CD8-positive, alpha-beta memory T cell (primary cell): ENCODE measurements around the gene PCNT. TPM values are rescaled to one million over a fixed set of nuclear protein-coding genes. Genes with fewer than 3 reads are reported as not detected.

Source experiments
- CTCF ChIA-PET: fragments of 350-600 bp; sonication (Branson Sonifier 250); formaldehyde crosslinking; loops from one replicate; lab custom pipeline; 2021; ENCODE audit warnings: antibody characterized with exemption; lab: Charles Lee
- POLR2A ChIA-PET: fragments of 350-600 bp; sonication (Branson Sonifier 250); formaldehyde crosslinking; loops from one replicate; lab custom pipeline; 2021; ENCODE audit warnings: antibody characterized with exemption; lab: Charles Lee
- DNase-seq, 5 donors: peaks; one replicate each; pipeline versions ENCODE4 v3.0.0 to v3.0.0-alpha.2; 2020 to 2022; ENCODE audit warnings: mixed read lengths in 1 of 5
- H3K27ac ChIP-seq: one replicate; pipeline ENCODE4 v1.7.0; 2013; ENCODE audit warnings: low read depth, mild to moderate bottlenecking, low read length, moderate library complexity
- H3K27me3 ChIP-seq: 2 replicates; pipeline ENCODE4 v1.7.0; 2013; ENCODE audit warnings: low read length, mild to moderate bottlenecking; ENCODE audit not compliant: insufficient read depth, poor library complexity, severe bottlenecking
- H3K36me3 ChIP-seq: 2 replicates; pipeline ENCODE4 v1.7.0; 2013; ENCODE audit warnings: mild to moderate bottlenecking, low read length, moderate library complexity; ENCODE audit not compliant: insufficient read depth
- H3K4me1 ChIP-seq: 2 replicates; pipeline ENCODE4 v1.7.0; 2013; ENCODE audit warnings: mild to moderate bottlenecking, low read length, moderate library complexity; ENCODE audit not compliant: insufficient read depth
- H3K4me3 ChIP-seq: 2 replicates; pipeline ENCODE4 v1.7.0; 2013; ENCODE audit warnings: mild to moderate bottlenecking, low read length
- H3K9me3 ChIP-seq: 2 replicates; pipeline ENCODE4 v1.7.0; 2013; ENCODE audit warnings: mild to moderate bottlenecking, low read length
- H3K27ac Mint-ChIP-seq, 8 donors: one replicate each; pipeline ENCODE4 v1.8.0; 2020 to 2021; ENCODE audit warnings: mixed read lengths in 8 of 8, mild to moderate bottlenecking in 6 of 8, inconsistent platforms in 3 of 8, moderate library complexity in 3 of 8
- H3K27me3 Mint-ChIP-seq, 2 donors: one replicate each; pipeline ENCODE4 v1.8.0; 2020 to 2021; ENCODE audit warnings: mixed read lengths in 2 of 2, mild to moderate bottlenecking in 1 of 2, moderate library complexity in 1 of 2
- H3K36me3 Mint-ChIP-seq, 3 donors: one replicate each; pipeline ENCODE4 v1.8.0; 2020 to 2021; ENCODE audit warnings: mixed read lengths in 3 of 3, inconsistent platforms in 1 of 3, mild to moderate bottlenecking in 1 of 3
- H3K4me1 Mint-ChIP-seq, 3 donors: one replicate each; pipeline ENCODE4 v1.8.0; 2020 to 2021; ENCODE audit warnings: mixed read lengths in 3 of 3, inconsistent platforms in 1 of 3, mild to moderate bottlenecking in 1 of 3
- H3K4me3 Mint-ChIP-seq, 7 donors: one replicate each; pipeline ENCODE4 v1.8.0; 2020 to 2021; ENCODE audit warnings: mixed read lengths in 7 of 7, mild to moderate bottlenecking in 6 of 7, moderate library complexity in 4 of 7, inconsistent platforms in 2 of 7
- H3K9me3 Mint-ChIP-seq, 5 donors: one replicate each; pipeline ENCODE4 v1.8.0; 2020 to 2022; ENCODE audit warnings: mixed read lengths in 5 of 5, mild to moderate bottlenecking in 3 of 5, moderate library complexity in 2 of 5, inconsistent platforms in 1 of 5
- polyA plus RNA-seq: library from polyadenylated mRNA; unstranded; fragments of 300-500 nt; fragmentation: Illumina TruSeq; gene quantifications from one replicate; pipeline ENCODE4 v1.2.3, GENCODE V29; 2021
- total RNA-seq, 2 experiments: library from RNA; stranded (reverse); gene quantifications; one replicate each; pipeline ENCODE4 v1.2.3, GENCODE V29; 2021

Gene PCNT
- total and polyA plus RNA-seq, 3 experiments from 2014 or later: 27.1 to 60.1 (median 54.8) TPM

GRCh38 chr21:46346296-46347202, 22.6 kb downstream of the PCNT start:
- CTCF ChIA-PET: interaction anchor here (1.5 kb wide), 1 partner anchor 17 kb away, joined by 3 read pairs; no protein-coding TSS in a partner anchor
- no peaks in the 10 kb centered on the region for H3K9me3 ChIP-seq
- Mint-ChIP-seq H3K27ac (no peak overlapping the region), H3K9me3 (no peaks in the 10 kb centered on the region), H3K4me1 (peaks cover 5 to 12% (median 11%) of the 10 kb centered on the region in 3 donors), H3K4me3 (no peak overlapping the region), H3K27me3 (no peaks in the 10 kb centered on the region), H3K36me3 (peaks cover 3 to 85% (median 21%) of the 10 kb centered on the region in 3 donors)
- POLR2A ChIA-PET: no interaction called here
- no peak overlapping the region for H3K27ac ChIP-seq
- peaks cover 34% of the 10 kb centered on the region for H3K36me3 ChIP-seq
- H3K27me3 ChIP-seq: no peaks in the 10 kb centered on the region
- no peak overlapping the region for H3K4me3 ChIP-seq
- H3K4me1 ChIP-seq: no peaks in the 10 kb centered on the region
- DNase-seq: no peak

- H3K27ac ChIP-seq: no peak overlapping the region
- Mint-ChIP-seq H3K9me3 (no peaks in the 10 kb centered on the region), H3K27ac (no peak overlapping the region), H3K27me3 (no peaks in the 10 kb centered on the region), H3K4me1 (peaks cover 5 to 12% (median 11%) of the 10 kb centered on the region in 3 donors), H3K36me3 (peaks cover 3 to 90% (median 21%) of the 10 kb centered on the region in 3 donors), H3K4me3 (no peak overlapping the region)
- CTCF ChIA-PET: interaction anchor here (1.5 kb wide), 1 partner anchor 16 kb away, joined by 3 read pairs; no protein-coding TSS in a partner anchor
- POLR2A ChIA-PET: no interaction called here
- no peak for DNase-seq
- H3K4me1 ChIP-seq: no peaks in the 10 kb centered on the region
- no peaks in the 10 kb centered on the region for H3K27me3 ChIP-seq
- peaks cover 38% of the 10 kb centered on the region for H3K36me3 ChIP-seq
- H3K9me3 ChIP-seq: no peaks in the 10 kb centered on the region
- no peak overlapping the region for H3K4me3 ChIP-seq
Measured at GRCh38 chr21:46347203-46347550, 23.2 kb downstream of the PCNT start.

- H3K4me3 ChIP-seq: no peak overlapping the region
- no peak overlapping the region for H3K27ac ChIP-seq
- H3K4me1 ChIP-seq: no peaks in the 10 kb centered on the region
- H3K36me3 ChIP-seq: peaks cover 39% of the 10 kb centered on the region
- H3K27ac Mint-ChIP-seq: peak overlapping the region in 2 of 8 donors; percentile 46 to 54
- no peak for DNase-seq
- peak overlapping the region in 1 of 7 donors; percentile 69 for H3K4me3 Mint-ChIP-seq
- CTCF ChIA-PET: interaction anchor here (1.5 kb wide), 1 partner anchor 16 kb away, joined by 3 read pairs; no protein-coding TSS in a partner anchor
- H3K9me3 ChIP-seq: no peaks in the 10 kb centered on the region
- H3K27me3 Mint-ChIP-seq: no peaks in the 10 kb centered on the region
- H3K4me1 Mint-ChIP-seq: peaks cover 3 to 11% (median 10%) of the 10 kb centered on the region in 3 donors
- POLR2A ChIA-PET: no interaction called here
- peaks cover 3 to 92% (median 21%) of the 10 kb centered on the region in 3 donors for H3K36me3 Mint-ChIP-seq
- no peaks in the 10 kb centered on the region for H3K27me3 ChIP-seq
- H3K9me3 Mint-ChIP-seq: no peaks in the 10 kb centered on the region
Measured at GRCh38 chr21:46347791-46348381, 23.9 kb downstream of the PCNT start.

- DNase-seq: no peak
- H3K4me3 ChIP-seq: no peak overlapping the region
- peaks cover 44% of the 10 kb centered on the region for H3K36me3 ChIP-seq
- POLR2A ChIA-PET: interaction anchor here (0.7 kb wide), 1 partner anchor 53 kb away, joined by 3 read pairs; no protein-coding TSS in a partner anchor
- CTCF ChIA-PET: no interaction called here
- no peaks in the 10 kb centered on the region for H3K27me3 ChIP-seq
- Mint-ChIP-seq H3K4me3 (no peak overlapping the region), H3K27me3 (no peaks in the 10 kb centered on the region), H3K36me3 (peaks cover 9 to 94% (median 21%) of the 10 kb centered on the region in 3 donors), H3K27ac (peak overlapping the region in 1 of 8 donors; percentile 87), H3K9me3 (no peaks in the 10 kb centered on the region), H3K4me1 (peaks cover 0 to 3% (median 0%) of the 10 kb centered on the region in 3 donors)
- no peaks in the 10 kb centered on the region for H3K4me1 ChIP-seq
- H3K27ac ChIP-seq: no peak overlapping the region
- no peaks in the 10 kb centered on the region for H3K9me3 ChIP-seq
Measured at GRCh38 chr21:46349134-46349760, 25.3 kb downstream of the PCNT start.

GRCh38 chr21:46350571-46350970, 26.6 kb downstream of the PCNT start:
- ChIA-PET POLR2A (no interaction called here), CTCF (no interaction called here)
- no peaks in the 10 kb centered on the region for H3K27me3 ChIP-seq
- peaks cover 3 to 5% (median 5%) of the 10 kb centered on the region in 3 donors for H3K4me1 Mint-ChIP-seq
- H3K9me3 ChIP-seq: no peaks in the 10 kb centered on the region
- H3K36me3 ChIP-seq: peaks cover 48% of the 10 kb centered on the region
- DNase-seq: no peak
- H3K4me1 ChIP-seq: no peaks in the 10 kb centered on the region
- no peak overlapping the region for H3K4me3 ChIP-seq
- no peak overlapping the region for H3K27ac ChIP-seq
- H3K27me3 Mint-ChIP-seq: no peaks in the 10 kb centered on the region
- H3K36me3 Mint-ChIP-seq: peaks cover 9 to 97% (median 18%) of the 10 kb centered on the region in 3 donors
- H3K4me3 Mint-ChIP-seq: no peak overlapping the region
- no peak overlapping the region for H3K27ac Mint-ChIP-seq
- H3K9me3 Mint-ChIP-seq: no peaks in the 10 kb centered on the region

GRCh38 chr21:46350981-46351380, 27.0 kb downstream of the PCNT start:
- Histone ChIP-seq H3K4me3 (no peak overlapping the region), H3K27me3 (no peaks in the 10 kb centered on the region), H3K36me3 (peaks cover 44% of the 10 kb centered on the region), H3K27ac (no peak overlapping the region), H3K4me1 (no peaks in the 10 kb centered on the region), H3K9me3 (no peaks in the 10 kb centered on the region)
- H3K9me3 Mint-ChIP-seq: no peaks in the 10 kb centered on the region
- no peak overlapping the region for H3K4me3 Mint-ChIP-seq
- H3K4me1 Mint-ChIP-seq: peaks cover 3 to 5% (median 5%) of the 10 kb centered on the region in 3 donors
- no peak for DNase-seq
- no peaks in the 10 kb centered on the region for H3K27me3 Mint-ChIP-seq
- peaks cover 9 to 94% (median 18%) of the 10 kb centered on the region in 3 donors for H3K36me3 Mint-ChIP-seq
- no peak overlapping the region for H3K27ac Mint-ChIP-seq
- CTCF ChIA-PET: no interaction called here
- POLR2A ChIA-PET: no interaction called here

GRCh38 chr21:46351476-46352163, 27.7 kb downstream of the PCNT start:
- ChIA-PET POLR2A (interaction anchor here (0.6 kb wide), 1 partner anchor 29 kb away, joined by 3 read pairs; no protein-coding TSS in a partner anchor), CTCF (no interaction called here)
- Histone ChIP-seq H3K27ac (no peak overlapping the region), H3K36me3 (peaks cover 43% of the 10 kb centered on the region), H3K9me3 (no peaks in the 10 kb centered on the region), H3K4me1 (no peaks in the 10 kb centered on the region), H3K27me3 (no peaks in the 10 kb centered on the region), H3K4me3 (no peak overlapping the region)
- Mint-ChIP-seq H3K27me3 (no peaks in the 10 kb centered on the region), H3K9me3 (no peaks in the 10 kb centered on the region), H3K27ac (peak overlapping the region in 1 of 8 donors; percentile 87), H3K36me3 (peaks cover 9 to 93% (median 18%) of the 10 kb centered on the region in 3 donors), H3K4me3 (no peak overlapping the region), H3K4me1 (peaks cover 3 to 5% (median 5%) of the 10 kb centered on the region in 3 donors)
- DNase-seq: no peak
